H9 (cell line): ENCODE results near the gene SRCAP. TPM values are rescaled to one million over a fixed set of nuclear protein-coding genes. Genes with fewer than 3 reads are reported as not detected.

Source experiments
- DNase-seq: peaks from one replicate; pipeline ENCODE4 v3.0.0-alpha.2; 2017
- H2AFZ ChIP-seq: one replicate; pipeline ENCODE4 v1.6.1; 2013; ENCODE audit warnings: mild to moderate bottlenecking, low read length, control low read depth, moderate library complexity
- H2AK5ac ChIP-seq: 2 replicates; pipeline ENCODE4 v1.6.1; 2013; ENCODE audit warnings: low read length, control low read depth, mixed read lengths; ENCODE audit not compliant: insufficient read length
- H2BK120ac ChIP-seq: one replicate; pipeline ENCODE4 v1.6.1; 2013; ENCODE audit warnings: low read depth, mild to moderate bottlenecking, low read length, control low read depth, inconsistent platforms; ENCODE audit not compliant: poor library complexity, severe bottlenecking
- H2BK12ac ChIP-seq: 2 replicates; pipeline ENCODE4 v1.6.1; 2013; ENCODE audit warnings: low read length, control low read depth, mixed read lengths, low read depth; ENCODE audit not compliant: insufficient read length
- H2BK15ac ChIP-seq: 2 replicates; pipeline ENCODE4 v1.6.1; 2013; ENCODE audit warnings: low read depth, low read length, control low read depth
- H2BK20ac ChIP-seq: one replicate; pipeline ENCODE4 v1.6.1; 2013; ENCODE audit warnings: low read depth, mild to moderate bottlenecking, low read length, control low read depth, inconsistent platforms; ENCODE audit not compliant: poor library complexity, severe bottlenecking
- H2BK5ac ChIP-seq: 2 replicates; pipeline ENCODE4 v1.6.1; 2013; ENCODE audit warnings: low read length, control low read depth, mixed read lengths; ENCODE audit not compliant: insufficient read length
- H3K14ac ChIP-seq: 2 replicates; pipeline ENCODE4 v1.6.1; 2013; ENCODE audit warnings: low read length, control low read depth; ENCODE audit not compliant: insufficient read depth
- H3K18ac ChIP-seq: 2 replicates; pipeline ENCODE4 v1.6.1; 2013; ENCODE audit warnings: low read depth, mild to moderate bottlenecking, mixed read lengths, low read length, control low read depth; ENCODE audit not compliant: insufficient read length
- H3K23ac ChIP-seq: 2 replicates; pipeline ENCODE4 v1.6.1; 2013; ENCODE audit warnings: low read length, control low read depth, mixed read lengths, low read depth; ENCODE audit not compliant: insufficient read length
- H3K23me2 ChIP-seq: 2 replicates; pipeline ENCODE4 v1.6.1; 2013; ENCODE audit warnings: low read depth, mild to moderate bottlenecking, mixed read lengths, low read length, control low read depth; ENCODE audit not compliant: insufficient read length, poor library complexity, severe bottlenecking
- H3K27ac ChIP-seq: 2 replicates; pipeline ENCODE4 v1.5.1; 2013; ENCODE audit warnings: low read length, control low read depth, mixed read lengths, low read depth; ENCODE audit not compliant: insufficient read length
- H3K27me3 ChIP-seq: 2 replicates; pipeline ENCODE4 v1.6.1; 2013; ENCODE audit warnings: low read length, control low read depth, inconsistent platforms; ENCODE audit not compliant: insufficient read depth
- H3K4ac ChIP-seq: 2 replicates; pipeline ENCODE4 v1.6.1; 2013; ENCODE audit warnings: low read depth, mild to moderate bottlenecking, control low read depth, inconsistent platforms, low read length, moderate library complexity
- H3K4me1 ChIP-seq: 2 replicates; pipeline ENCODE4 v1.6.1; 2013; ENCODE audit warnings: low read length, control low read depth, inconsistent platforms; ENCODE audit not compliant: insufficient read depth
- H3K4me2 ChIP-seq: 2 replicates; pipeline ENCODE4 v1.6.1; 2013; ENCODE audit warnings: low read length, control low read depth, mixed read lengths; ENCODE audit not compliant: insufficient read length, insufficient read depth
- H3K56ac ChIP-seq: 2 replicates; pipeline ENCODE4 v1.6.1; 2013; ENCODE audit warnings: low read depth, mild to moderate bottlenecking, mixed read lengths, low read length, control low read depth; ENCODE audit not compliant: insufficient read length
- H3K79me1 ChIP-seq: 2 replicates; pipeline ENCODE4 v1.6.1; 2013; ENCODE audit warnings: low read depth, mild to moderate bottlenecking, moderate library complexity, low read length, control low read depth, inconsistent platforms; ENCODE audit not compliant: insufficient read depth, poor library complexity, severe bottlenecking
- H3K79me2 ChIP-seq: 2 replicates; pipeline ENCODE4 v1.6.1; 2013; ENCODE audit warnings: low read length, control low read depth, inconsistent platforms; ENCODE audit not compliant: insufficient read depth
- H3K9ac ChIP-seq: 2 replicates; pipeline ENCODE4 v1.6.1; 2013; ENCODE audit warnings: low read length, control low read depth, mixed read lengths; ENCODE audit not compliant: insufficient read length; ENCODE audit errors: extremely low read depth
- H3K9me3 ChIP-seq: one replicate; pipeline ENCODE4 v1.6.1; 2013; ENCODE audit warnings: low read depth, low read length, inconsistent platforms; ENCODE audit not compliant: control insufficient read depth
- H3T11ph ChIP-seq: one replicate; pipeline ENCODE4 v1.6.1; 2013; ENCODE audit warnings: mild to moderate bottlenecking, low read length, control low read depth, inconsistent platforms
- H4K20me1 ChIP-seq: one replicate; pipeline ENCODE4 v1.6.1; 2013; ENCODE audit not compliant: control insufficient read depth, insufficient read length, insufficient read depth
- H4K5ac ChIP-seq: 2 replicates; pipeline ENCODE4 v1.6.1; 2013; ENCODE audit warnings: low read depth, mild to moderate bottlenecking, mixed read lengths, low read length, control low read depth; ENCODE audit not compliant: insufficient read length
- H4K8ac ChIP-seq: replicated peaks from 2 replicates; pipeline ENCODE4 v1.6.1; 2013; ENCODE audit warnings: low read length, control low read depth, mixed read lengths, low read depth; ENCODE audit not compliant: insufficient read length
- H4K91ac ChIP-seq: 2 replicates; pipeline ENCODE4 v1.6.1; 2013; ENCODE audit warnings: low read depth, mild to moderate bottlenecking, moderate library complexity, mixed read lengths, low read length, control low read depth; ENCODE audit not compliant: insufficient read length
- H3K27ac Mint-ChIP-seq, 3 experiments: 2 replicates in 2 of 3; 3 replicates in 1 of 3; pipeline ENCODE4 v1.8.0; 2020 to 2021; ENCODE audit warnings: mixed read lengths in 3 of 3, mild to moderate bottlenecking in 1 of 3, moderate library complexity in 1 of 3
- H3K27me3 Mint-ChIP-seq: 2 replicates; pipeline ENCODE4 v1.8.0; 2021; ENCODE audit warnings: low read depth, mild to moderate bottlenecking, moderate library complexity, mixed read lengths
- H3K36me3 Mint-ChIP-seq, 3 experiments: 2 replicates in 2 of 3; 3 replicates in 1 of 3; pipeline ENCODE4 v1.8.0; 2020 to 2021; ENCODE audit warnings: low read depth in 3 of 3, mixed read lengths in 3 of 3; ENCODE audit not compliant: insufficient read depth in 1 of 3
- H3K4me1 Mint-ChIP-seq, 2 experiments: 2 replicates each; pipeline ENCODE4 v1.8.0; 2020; ENCODE audit warnings: mixed read lengths in 2 of 2
- H3K4me3 Mint-ChIP-seq, 2 experiments: 2 replicates in 1 of 2; 3 replicates in 1 of 2; pipeline ENCODE4 v1.8.0; 2020 to 2021; ENCODE audit warnings: mild to moderate bottlenecking in 2 of 2, mixed read lengths in 2 of 2, moderate library complexity in 1 of 2
- H3K9me3 Mint-ChIP-seq, 2 experiments: 2 replicates in 1 of 2; 3 replicates in 1 of 2; pipeline ENCODE4 v1.8.0; 2020; ENCODE audit warnings: mild to moderate bottlenecking in 2 of 2, mixed read lengths in 2 of 2, moderate library complexity in 1 of 2
- CTCF ChIP-seq: fragments of 200-600 bp; sonication (generic); conservative IDR thresholded peaks from 3 replicates; pipeline ENCODE4 v1.8.0; 2021; ENCODE audit warnings: antibody characterized with exemption, mild to moderate bottlenecking
- WGBS: extraction: QIAGEN DNeasy Blood & Tissue Kit; methylation state at CpG from one replicate; pipeline ENCODE4 v1.1.7; 2013; ENCODE audit warnings: missing lambda C conversion rate, low lambda C conversion rate, mixed read lengths; ENCODE audit not compliant: insufficient read length; ENCODE audit errors: extremely low coverage; 5-methylcytosine and 5-hydroxymethylcytosine counted together
- total RNA-seq: library from RNA; stranded (reverse); gene quantifications from 2 replicates; pipeline ENCODE4 v1.2.1, GENCODE V29; 2021

SRCAP gene
- total RNA-seq, 1 experiment from 2014 or later = 63.1 TPM

- H3K4me2 ChIP-seq = no peak overlapping the region
- H3K79me1 ChIP-seq = no peaks in the 10 kb centered on the region
- no peak overlapping the region for H2BK20ac ChIP-seq
- H2AFZ ChIP-seq = no peak overlapping the region
- H3K56ac ChIP-seq = no peak overlapping the region
- no peak overlapping the region for H4K5ac ChIP-seq
- DNase-seq = no peak
- no peak overlapping the region for H2BK12ac ChIP-seq
- no peak overlapping the region for H2AK5ac ChIP-seq
- H3K27ac Mint-ChIP-seq = no peak overlapping the region
- no peak overlapping the region for H2BK15ac ChIP-seq
- H3K27me3 Mint-ChIP-seq = peaks cover 42% of the 10 kb centered on the region
- peaks cover 11% of the 10 kb centered on the region; the same call in 1 of the 2 replicates for H3K27me3 ChIP-seq
- H3K14ac ChIP-seq = no peak overlapping the region
- peaks cover 3% of the 10 kb centered on the region for H3K23me2 ChIP-seq
- no peak overlapping the region for H3K18ac ChIP-seq
- H4K91ac ChIP-seq = no peak overlapping the region
- H3K23ac ChIP-seq = no peak overlapping the region
- H3K9ac ChIP-seq = no peak overlapping the region
- no peak overlapping the region for H3K27ac ChIP-seq
- no peak overlapping the region for H3T11ph ChIP-seq
- H3K9me3 ChIP-seq = no peaks in the 10 kb centered on the region
- H3K4me1 ChIP-seq = no peaks in the 10 kb centered on the region
- no peak overlapping the region for H4K8ac ChIP-seq
- no peak overlapping the region for H2BK120ac ChIP-seq
- WGBS = no CpG with 5 or more reads among the region's 8 CpGs
- H2BK5ac ChIP-seq = no peak overlapping the region
- no peaks in the 10 kb centered on the region for H3K9me3 Mint-ChIP-seq
- H3K36me3 Mint-ChIP-seq = peaks cover 7 to 36% (median 24%) of the 10 kb centered on the region in 3 experiments; a peak in 6 of 7 replicates
- H3K4ac ChIP-seq = no peak overlapping the region
- no peaks in the 10 kb centered on the region for H3K79me2 ChIP-seq
- peaks cover 11 to 20% of the 10 kb centered on the region in 2 experiments for H3K4me1 Mint-ChIP-seq
- no peak for TF ChIP-seq CTCF
- peak overlapping the region in 1 of 2 experiments; percentile 55; a peak in 2 of 5 replicates for H3K4me3 Mint-ChIP-seq
- no peaks in the 10 kb centered on the region for H4K20me1 ChIP-seq
Measured at GRCh38 chr16:30656388-30656787, 42.6 kb upstream of the SRCAP start.
